Caco-2 (cell line): ENCODE data around the gene INO80B. TPM values are rescaled to one million over a fixed set of nuclear protein-coding genes. Genes with fewer than 3 reads are reported as not detected.

Experiments
- BruUV-seq: library from RNA; stranded (reverse); fragments of 400-500 nt; replicated peaks from 2 replicates; lab custom pipeline; 2021; lab: Mats Ljungman, UMichigan
- CTCF ChIA-PET: fragments of 300-600 bp; sonication (Branson Sonifier 250); formaldehyde crosslinking; loops from one replicate; lab custom pipeline; 2022; ENCODE audit warnings: antibody characterized with exemption; lab: Charles Lee
- POLR2A ChIA-PET: fragments of 300-600 bp; sonication (Branson Sonifier 250); formaldehyde crosslinking; loops from one replicate; lab custom pipeline; 2022; ENCODE audit warnings: antibody characterized with exemption; lab: Charles Lee
- DNase-seq, 2 experiments: peaks; one replicate each; pipeline versions ENCODE4 v3.0.0 to v3.0.0-alpha.2; 2020 to 2022
- H3K27me3 ChIP-seq: replicated peaks from 2 replicates; pipeline ENCODE4 v1.6.0; 2011; ENCODE audit warnings: low read length; ENCODE audit not compliant: control insufficient read depth, insufficient read depth
- H3K36me3 ChIP-seq: 2 replicates; pipeline ENCODE4 v1.5.1; 2011; ENCODE audit warnings: low read length; ENCODE audit not compliant: control insufficient read depth, insufficient read depth
- H3K4me1 ChIP-seq: fragments of 250-450 bp; sonication (Bioruptor Pico); 2 replicates; pipeline ENCODE4 v1.5.1; 2020; ENCODE audit warnings: mild to moderate bottlenecking
- H3K4me3 ChIP-seq: 2 replicates; pipeline ENCODE4 v1.5.1; 2011; ENCODE audit warnings: low read depth, mild to moderate bottlenecking, control low read depth, low read length
- H3K9me3 ChIP-seq: fragments of 250-450 bp; sonication (Bioruptor Pico); 2 replicates; pipeline ENCODE4 v1.5.1; 2020; ENCODE audit warnings: mild to moderate bottlenecking, moderate library complexity
- H3K27ac Mint-ChIP-seq: one replicate; pipeline ENCODE4 v1.8.0; 2022; ENCODE audit warnings: mixed read lengths; ENCODE audit not compliant: unreplicated experiment
- H3K27me3 Mint-ChIP-seq: one replicate; pipeline ENCODE4 v1.8.0; 2022; ENCODE audit warnings: mixed read lengths; ENCODE audit not compliant: insufficient read depth, unreplicated experiment
- H3K36me3 Mint-ChIP-seq: one replicate; pipeline ENCODE4 v1.8.0; 2022; ENCODE audit warnings: mild to moderate bottlenecking, mixed read lengths; ENCODE audit not compliant: insufficient read depth, unreplicated experiment
- H3K4me1 Mint-ChIP-seq: one replicate; pipeline ENCODE4 v1.8.0; 2022; ENCODE audit warnings: low read depth, mixed read lengths; ENCODE audit not compliant: unreplicated experiment
- H3K4me3 Mint-ChIP-seq: one replicate; pipeline ENCODE4 v1.8.0; 2022; ENCODE audit warnings: mild to moderate bottlenecking, moderate library complexity, mixed read lengths; ENCODE audit not compliant: unreplicated experiment
- H3K9me3 Mint-ChIP-seq: one replicate; pipeline ENCODE4 v1.8.0; 2022; ENCODE audit warnings: mixed read lengths; ENCODE audit not compliant: unreplicated experiment
- CTCF ChIP-seq, 2 experiments: fragments of 200-600 bp in 1 of 2; IDR thresholded peaks; 1 replicate in 1 of 2; 2 replicates in 1 of 2; pipeline versions ENCODE4 v1.5.1 to v1.8.0; 2011 to 2022; ENCODE audit warnings: antibody characterized with exemption in 1 of 2, control low read depth in 1 of 2, inconsistent platforms in 1 of 2, low read depth in 1 of 2, low read length in 1 of 2, mild to moderate bottlenecking in 1 of 2, moderate library complexity in 1 of 2; ENCODE audit not compliant: insufficient read depth in 1 of 2, severe bottlenecking in 1 of 2, unreplicated experiment in 1 of 2
- intact Hi-C: fragments of 100-400 bp; cut with micrococcal nuclease; formaldehyde crosslinking; loops from one replicate; pipeline ENCODE4 v1.10.0; 2022; ENCODE audit not compliant: unreplicated experiment
- total RNA-seq: library from RNA; stranded (reverse); gene quantifications from 2 replicates; pipeline ENCODE4 v1.2.3, GENCODE V29; 2022

Gene INO80B
- total RNA-seq, 1 experiment from 2014 or later, result 25.2 TPM

- no peaks in the 10 kb centered on the region for H3K36me3 Mint-ChIP-seq
- Histone ChIP-seq H3K9me3 (no peaks in the 10 kb centered on the region), H3K4me3 (no peak overlapping the region), H3K4me1 (no peaks in the 10 kb centered on the region), H3K27me3 (no peaks in the 10 kb centered on the region), H3K36me3 (no peaks in the 10 kb centered on the region)
- H3K9me3 Mint-ChIP-seq, result no peaks in the 10 kb centered on the region
- DNase-seq, result no peak
- CTCF ChIA-PET, result no interaction called here
- intact Hi-C loops, result no loop called here
- H3K27me3 Mint-ChIP-seq, result peaks cover 11% of the 10 kb centered on the region
- TF ChIP-seq CTCF (IDR thresholded peaks at IDR 0.05; ENCODE audit: insufficient read depth in 1 of 2, low read depth in 1 of 2, low read length in 1 of 2, severe bottlenecking in 1 of 2, unreplicated experiment in 1 of 2), result no peak
- H3K4me3 Mint-ChIP-seq, result no peak overlapping the region
- POLR2A ChIA-PET, result no interaction called here
- H3K27ac Mint-ChIP-seq, result no peak overlapping the region
- peaks cover 1% of the 10 kb centered on the region for H3K4me1 Mint-ChIP-seq
- BruUV-seq, result no TSS peak
These were observed 39.0 kb upstream of the INO80B start for GRCh38 chr2:74415762-74416395.

- no peak for DNase-seq
- ChIA-PET POLR2A (no interaction called here), CTCF (no interaction called here)
These were observed 38.1 kb upstream of the INO80B start for GRCh38 chr2:74416778-74417177.

GRCh38 chr2:74417197-74417596 lies 37.7 kb upstream of the INO80B start:
- Mint-ChIP-seq H3K4me3 (no peak overlapping the region), H3K27me3 (peaks cover 12% of the 10 kb centered on the region), H3K36me3 (peaks cover 12% of the 10 kb centered on the region), H3K4me1 (peaks cover 6% of the 10 kb centered on the region), H3K9me3 (no peaks in the 10 kb centered on the region), H3K27ac (no peak overlapping the region)
- no peaks in the 10 kb centered on the region for H3K27me3 ChIP-seq
- TF ChIP-seq CTCF (IDR thresholded peaks at IDR 0.05; ENCODE audit: insufficient read depth in 1 of 2, low read depth in 1 of 2, low read length in 1 of 2, severe bottlenecking in 1 of 2, unreplicated experiment in 1 of 2), result no peak
- no peaks in the 10 kb centered on the region for H3K36me3 ChIP-seq
- no TSS peak for BruUV-seq
- ChIA-PET POLR2A (no interaction called here), CTCF (no interaction called here)
- DNase-seq, result no peak
- H3K9me3 ChIP-seq, result no peaks in the 10 kb centered on the region
- no peaks in the 10 kb centered on the region for H3K4me1 ChIP-seq
- no peak overlapping the region for H3K4me3 ChIP-seq
- intact Hi-C loops, result no loop called here

More at GRCh38 chr2:74416778-74417177, 38.1 kb upstream of the INO80B start:
- TF ChIP-seq CTCF (IDR thresholded peaks at IDR 0.05; ENCODE audit: insufficient read depth in 1 of 2, low read depth in 1 of 2, low read length in 1 of 2, severe bottlenecking in 1 of 2, unreplicated experiment in 1 of 2), result no peak
- no peaks in the 10 kb centered on the region for H3K36me3 ChIP-seq
- no peak overlapping the region for H3K4me3 Mint-ChIP-seq
- H3K9me3 ChIP-seq, result no peaks in the 10 kb centered on the region
- BruUV-seq, result no TSS peak
- H3K9me3 Mint-ChIP-seq, result no peaks in the 10 kb centered on the region
- H3K36me3 Mint-ChIP-seq, result peaks cover 8% of the 10 kb centered on the region
- peaks cover 12% of the 10 kb centered on the region for H3K27me3 Mint-ChIP-seq
- no peak overlapping the region for H3K4me3 ChIP-seq
- peaks cover 6% of the 10 kb centered on the region for H3K4me1 Mint-ChIP-seq
- no peak overlapping the region for H3K27ac Mint-ChIP-seq
- H3K4me1 ChIP-seq, result no peaks in the 10 kb centered on the region
- no peaks in the 10 kb centered on the region for H3K27me3 ChIP-seq
- intact Hi-C loops, result no loop called here
